Liver (tissue), 9 donors: ENCODE measurements around the gene PLCB3. TPM values are rescaled to one million over a fixed set of nuclear protein-coding genes. Genes with fewer than 3 reads are reported as not detected.

Experiments used
- DNase-seq: peaks from one replicate; pipeline ENCODE4 v3.0.0-alpha.2; 2017; ENCODE audit warnings: low spot score
- H3K27ac ChIP-seq, 2 donors: one replicate each; pipeline ENCODE4 v1.7.0; 2013; ENCODE audit warnings: inconsistent platforms in 2 of 2, low read length in 2 of 2, control low read depth in 1 of 2, low read depth in 1 of 2, mild to moderate bottlenecking in 1 of 2
- H3K27me3 ChIP-seq, 4 donors: one replicate each; pipeline versions ENCODE4 v1.6.1 to v1.7.0; 2013; ENCODE audit warnings: low read length in 3 of 4, inconsistent platforms in 1 of 4, mild to moderate bottlenecking in 1 of 4, moderate library complexity in 1 of 4; ENCODE audit not compliant: control insufficient read depth in 4 of 4, insufficient read depth in 4 of 4
- H3K36me3 ChIP-seq, 4 donors: one replicate each; pipeline versions ENCODE4 v1.6.1 to v1.7.0; 2013; ENCODE audit warnings: low read length in 3 of 4, mild to moderate bottlenecking in 3 of 4, low read depth in 1 of 4, moderate library complexity in 1 of 4; ENCODE audit not compliant: control insufficient read depth in 4 of 4, insufficient read depth in 3 of 4
- H3K4me1 ChIP-seq, 4 donors: one replicate each; pipeline versions ENCODE4 v1.6.1 to v1.7.0; 2013; ENCODE audit warnings: low read length in 3 of 4, mild to moderate bottlenecking in 3 of 4, moderate library complexity in 1 of 4; ENCODE audit not compliant: control insufficient read depth in 4 of 4, insufficient read depth in 4 of 4
- H3K4me3 ChIP-seq, 3 donors: one replicate each; pipeline versions ENCODE4 v1.6.1 to v1.7.0; 2013; ENCODE audit warnings: low read length in 3 of 3, control low read depth in 1 of 3, low read depth in 1 of 3, mild to moderate bottlenecking in 1 of 3
- H3K9ac ChIP-seq, 2 donors: one replicate each; pipeline ENCODE4 v1.7.0; 2013; ENCODE audit warnings: low read length in 2 of 2, mild to moderate bottlenecking in 2 of 2, moderate library complexity in 2 of 2, control low read depth in 1 of 2, low read depth in 1 of 2
- H3K9me3 ChIP-seq, 4 donors: one replicate each; pipeline versions ENCODE4 v1.6.1 to v1.7.0; 2013; ENCODE audit warnings: low read length in 3 of 4; ENCODE audit not compliant: control insufficient read depth in 4 of 4
- EGR1 ChIP-seq, 2 donors: IDR thresholded peaks; 2 replicates each; pipeline ENCODE4 v1.6.1; 2016 to 2018; ENCODE audit warnings: antibody characterized with exemption in 2 of 2, low read depth in 2 of 2
- FOXA1 ChIP-seq: IDR thresholded peaks from 2 replicates; pipeline ENCODE4 v1.6.1; 2016; ENCODE audit warnings: antibody characterized with exemption
- FOXA2 ChIP-seq: IDR thresholded peaks from 2 replicates; pipeline ENCODE4 v1.6.1; 2016; ENCODE audit warnings: antibody characterized with exemption
- HNF4A ChIP-seq, 2 donors: conservative IDR thresholded peaks; 2 replicates each; pipeline ENCODE4 v1.6.1; 2016; ENCODE audit warnings: antibody characterized with exemption in 2 of 2, mild to moderate bottlenecking in 2 of 2
- HNF4G ChIP-seq: IDR thresholded peaks from 2 replicates; pipeline ENCODE4 v1.6.1; 2016; ENCODE audit warnings: antibody characterized with exemption
- JUND ChIP-seq, 2 donors: IDR thresholded peaks; 2 replicates each; pipeline ENCODE4 v1.6.1; 2016; ENCODE audit warnings: antibody characterized with exemption in 2 of 2
- RAD21 ChIP-seq, 2 donors: IDR thresholded peaks; 2 replicates each; pipeline ENCODE4 v1.6.1; 2016; ENCODE audit warnings: antibody characterized with exemption in 2 of 2, mild to moderate bottlenecking in 2 of 2
- RXRA ChIP-seq, 2 donors: IDR thresholded peaks; 2 replicates each; pipeline ENCODE4 v1.6.1; 2017 to 2018; ENCODE audit warnings: antibody characterized with exemption in 2 of 2, mild to moderate bottlenecking in 1 of 2
- SP1 ChIP-seq: IDR thresholded peaks from 2 replicates; pipeline ENCODE4 v1.6.1; 2018; ENCODE audit warnings: antibody characterized with exemption, mild to moderate bottlenecking
- WGBS: extraction: QIAGEN DNeasy Blood & Tissue Kit; methylation state at CpG from one replicate; pipeline ENCODE4 v1.1.7; 2013; 5-methylcytosine and 5-hydroxymethylcytosine counted together
- polyA plus RNA-seq, 2 donors: library from polyadenylated mRNA; stranded (reverse) in 1 of 2; unstranded in 1 of 2; fragments of 200-250 nt in 1 of 2; fragments of >200 nt in 1 of 2; fragmentation: Nextera tagmentation in 1 of 2; extraction: Ambion mirVana in 1 of 2; gene quantifications; one replicate each; pipeline versions ENCODE4 v1.2.1 to v1.2.3, GENCODE V29; 2013 to 2015
- total RNA-seq, 2 donors: library from RNA; depleted of rRNA; stranded (reverse); fragments of >200 nt; gene quantifications; one replicate each; pipeline ENCODE4 v1.2.3, GENCODE V29; 2014
- TF ChIP-seq, protein P1 (sequence below): IDR thresholded peaks from 2 replicates; pipeline ENCODE4 v1.6.1; 2016; ENCODE audit warnings: antibody characterized with exemption
- TF ChIP-seq, protein P2 (sequence below): IDR thresholded peaks from 2 replicates; pipeline ENCODE4 v1.6.1; 2016; ENCODE audit warnings: antibody characterized with exemption, mild to moderate bottlenecking
- TF ChIP-seq, protein P3 (sequence below): fragments of 150-350 bp; IDR thresholded peaks from 2 replicates; pipeline ENCODE4 v1.5.1; 2017; ENCODE audit warnings: improper control_type of control experiment, low read depth, low read length; ENCODE audit not compliant: missing input control
- donor health status: healthy.
- donor health status: healthy.
- donor health status: healthy.
- donor health status: healthy.
- donor health status: healthy.

The PLCB3 gene
- total and polyA plus RNA-seq, 4 donors = 0.79 to 8.5 (median 5.4) TPM

DNA sequence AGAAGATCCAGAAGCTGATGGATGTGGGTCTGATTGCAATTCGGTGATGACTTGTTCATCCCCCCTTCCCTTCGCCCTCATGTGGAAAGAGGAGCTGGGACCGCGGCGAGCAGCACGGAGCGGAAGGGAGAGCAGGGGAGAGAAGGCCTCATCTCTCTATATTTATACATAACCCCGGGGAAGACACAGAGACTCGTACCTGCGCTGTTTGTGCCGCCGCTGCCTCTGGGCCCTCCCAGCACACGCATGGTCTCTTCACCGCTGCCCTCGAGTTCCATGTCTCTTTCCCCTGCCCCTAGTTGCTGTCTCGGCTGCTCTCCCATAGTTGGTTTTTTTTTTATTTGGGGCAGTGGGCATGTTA lies 47.3 kb upstream of the PLCB3 start:
- H3K4me3 ChIP-seq = no peak overlapping the region
- 93% methylated on average over 16 of the region's 16 CpGs for WGBS
- no peak overlapping the region for H3K27ac ChIP-seq
- no peak overlapping the region for H3K9ac ChIP-seq
- DNase-seq = no peak
- no peaks in the 10 kb centered on the region for H3K27me3 ChIP-seq
- H3K36me3 ChIP-seq = peaks cover 18 to 41% (median 31%) of the 10 kb centered on the region in 4 donors
- TF ChIP-seq JUND (IDR thresholded peaks at IDR 0.05) (no peak), FOXA2 (no peak), HNF4G (no peak), EGR1 (IDR thresholded peaks at IDR 0.05; ENCODE audit: low read depth in 2 of 2) (no peak), FOXA1 (no peak), SP1 (no peak)
- TF ChIP-seq, protein P1, sequence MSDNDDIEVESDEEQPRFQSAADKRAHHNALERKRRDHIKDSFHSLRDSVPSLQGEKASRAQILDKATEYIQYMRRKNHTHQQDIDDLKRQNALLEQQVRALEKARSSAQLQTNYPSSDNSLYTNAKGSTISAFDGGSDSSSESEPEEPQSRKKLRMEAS = no peak
- TF ChIP-seq, protein P2, sequence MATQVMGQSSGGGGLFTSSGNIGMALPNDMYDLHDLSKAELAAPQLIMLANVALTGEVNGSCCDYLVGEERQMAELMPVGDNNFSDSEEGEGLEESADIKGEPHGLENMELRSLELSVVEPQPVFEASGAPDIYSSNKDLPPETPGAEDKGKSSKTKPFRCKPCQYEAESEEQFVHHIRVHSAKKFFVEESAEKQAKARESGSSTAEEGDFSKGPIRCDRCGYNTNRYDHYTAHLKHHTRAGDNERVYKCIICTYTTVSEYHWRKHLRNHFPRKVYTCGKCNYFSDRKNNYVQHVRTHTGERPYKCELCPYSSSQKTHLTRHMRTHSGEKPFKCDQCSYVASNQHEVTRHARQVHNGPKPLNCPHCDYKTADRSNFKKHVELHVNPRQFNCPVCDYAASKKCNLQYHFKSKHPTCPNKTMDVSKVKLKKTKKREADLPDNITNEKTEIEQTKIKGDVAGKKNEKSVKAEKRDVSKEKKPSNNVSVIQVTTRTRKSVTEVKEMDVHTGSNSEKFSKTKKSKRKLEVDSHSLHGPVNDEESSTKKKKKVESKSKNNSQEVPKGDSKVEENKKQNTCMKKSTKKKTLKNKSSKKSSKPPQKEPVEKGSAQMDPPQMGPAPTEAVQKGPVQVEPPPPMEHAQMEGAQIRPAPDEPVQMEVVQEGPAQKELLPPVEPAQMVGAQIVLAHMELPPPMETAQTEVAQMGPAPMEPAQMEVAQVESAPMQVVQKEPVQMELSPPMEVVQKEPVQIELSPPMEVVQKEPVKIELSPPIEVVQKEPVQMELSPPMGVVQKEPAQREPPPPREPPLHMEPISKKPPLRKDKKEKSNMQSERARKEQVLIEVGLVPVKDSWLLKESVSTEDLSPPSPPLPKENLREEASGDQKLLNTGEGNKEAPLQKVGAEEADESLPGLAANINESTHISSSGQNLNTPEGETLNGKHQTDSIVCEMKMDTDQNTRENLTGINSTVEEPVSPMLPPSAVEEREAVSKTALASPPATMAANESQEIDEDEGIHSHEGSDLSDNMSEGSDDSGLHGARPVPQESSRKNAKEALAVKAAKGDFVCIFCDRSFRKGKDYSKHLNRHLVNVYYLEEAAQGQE = no peak
- H3K4me1 ChIP-seq = peaks cover 0 to 12% (median 5%) of the 10 kb centered on the region in 4 donors
- H3K9me3 ChIP-seq = no peaks in the 10 kb centered on the region

DNA sequence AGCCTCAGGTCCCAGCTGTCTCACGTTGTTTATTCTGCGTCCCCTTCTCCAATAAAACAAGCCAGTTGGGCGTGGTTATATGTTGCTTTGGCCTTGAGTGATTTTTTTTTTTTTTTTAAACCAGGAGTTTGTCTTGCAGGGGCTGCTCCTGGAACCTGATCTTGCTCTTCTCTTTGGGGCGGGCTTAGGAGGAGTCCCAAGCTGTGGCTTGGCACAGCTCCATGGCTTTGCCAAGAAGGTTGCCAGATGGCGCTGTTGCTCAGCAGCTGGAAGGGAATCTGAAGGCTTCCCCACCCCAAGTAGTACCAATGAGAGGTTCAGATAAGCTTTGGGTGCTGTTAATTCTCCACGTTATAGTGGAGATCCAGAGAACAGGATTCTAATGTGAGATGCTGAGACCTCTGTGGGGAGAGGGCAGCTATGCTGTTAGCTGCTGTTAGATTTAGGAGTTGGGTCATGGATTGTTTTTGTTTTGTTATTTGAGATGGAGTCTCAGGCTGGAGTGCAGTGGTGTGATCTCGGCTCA lies 46.8 kb upstream of the PLCB3 start:
- H3K27me3 ChIP-seq = no peaks in the 10 kb centered on the region
- no peak overlapping the region for H3K9ac ChIP-seq
- peaks cover 0 to 12% (median 5%) of the 10 kb centered on the region in 4 donors for H3K4me1 ChIP-seq
- 55% methylated on average over 7 of the region's 7 CpGs for WGBS
- no peak overlapping the region for H3K27ac ChIP-seq
- H3K4me3 ChIP-seq = no peak overlapping the region
- no peaks in the 10 kb centered on the region for H3K9me3 ChIP-seq
- peaks cover 18 to 41% (median 31%) of the 10 kb centered on the region in 4 donors for H3K36me3 ChIP-seq
- TF ChIP-seq EGR1 (IDR thresholded peaks at IDR 0.05; ENCODE audit: low read depth in 2 of 2) (no peak), SP1 (peak; percentile 5), RAD21 (IDR thresholded peaks at IDR 0.05) (peak; percentile 87)
- TF ChIP-seq, protein P3, sequence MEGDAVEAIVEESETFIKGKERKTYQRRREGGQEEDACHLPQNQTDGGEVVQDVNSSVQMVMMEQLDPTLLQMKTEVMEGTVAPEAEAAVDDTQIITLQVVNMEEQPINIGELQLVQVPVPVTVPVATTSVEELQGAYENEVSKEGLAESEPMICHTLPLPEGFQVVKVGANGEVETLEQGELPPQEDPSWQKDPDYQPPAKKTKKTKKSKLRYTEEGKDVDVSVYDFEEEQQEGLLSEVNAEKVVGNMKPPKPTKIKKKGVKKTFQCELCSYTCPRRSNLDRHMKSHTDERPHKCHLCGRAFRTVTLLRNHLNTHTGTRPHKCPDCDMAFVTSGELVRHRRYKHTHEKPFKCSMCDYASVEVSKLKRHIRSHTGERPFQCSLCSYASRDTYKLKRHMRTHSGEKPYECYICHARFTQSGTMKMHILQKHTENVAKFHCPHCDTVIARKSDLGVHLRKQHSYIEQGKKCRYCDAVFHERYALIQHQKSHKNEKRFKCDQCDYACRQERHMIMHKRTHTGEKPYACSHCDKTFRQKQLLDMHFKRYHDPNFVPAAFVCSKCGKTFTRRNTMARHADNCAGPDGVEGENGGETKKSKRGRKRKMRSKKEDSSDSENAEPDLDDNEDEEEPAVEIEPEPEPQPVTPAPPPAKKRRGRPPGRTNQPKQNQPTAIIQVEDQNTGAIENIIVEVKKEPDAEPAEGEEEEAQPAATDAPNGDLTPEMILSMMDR = peak; percentile 57
- peak; percentile 86 for DNase-seq

DNA sequence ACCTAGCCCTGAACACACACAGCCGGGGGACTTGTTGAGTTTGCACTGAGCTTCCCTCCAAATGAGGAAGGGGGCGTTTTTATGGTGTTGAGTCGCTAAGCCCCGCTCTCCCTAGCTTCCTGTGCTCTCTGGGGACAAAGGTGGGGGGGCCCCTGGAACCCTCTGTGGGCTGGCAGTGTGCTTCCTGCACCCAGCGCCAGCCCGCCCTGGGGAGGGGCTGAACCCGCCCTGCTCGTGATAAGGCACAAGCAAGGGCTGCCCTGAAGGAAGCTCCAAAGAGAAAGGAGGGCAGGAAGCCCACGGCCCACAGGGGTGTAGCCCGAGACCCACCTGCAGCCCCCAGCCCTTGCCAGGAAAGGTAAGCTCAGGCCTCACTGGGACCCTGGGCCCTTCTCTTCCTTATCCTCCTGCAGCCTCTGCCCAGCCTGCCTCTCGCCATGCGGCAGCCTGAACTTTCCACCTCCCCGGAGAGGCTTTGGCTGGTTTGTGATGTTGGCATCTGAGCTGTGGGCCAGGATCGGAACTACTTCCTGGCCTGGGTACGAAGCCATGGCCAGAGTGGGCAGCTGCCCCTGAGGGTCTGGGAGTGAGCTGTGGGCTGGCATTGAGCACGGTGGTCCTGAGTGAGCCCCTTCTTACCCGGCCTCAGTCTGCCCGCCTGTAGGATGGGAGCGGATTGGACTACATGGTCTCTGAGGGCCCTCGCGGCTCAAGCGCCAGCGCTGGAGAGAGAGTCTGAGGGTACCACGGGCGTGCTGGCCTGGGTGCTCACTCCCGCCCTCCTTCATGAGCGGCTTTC lies 44.7 kb upstream of the PLCB3 start, which contains the start of gene FERMT3:
TSS of gene FERMT3 (plus strand) at position 265 of the 799 bp plus-strand sequence. CDS start 644 bp downstream, outside the sequence.
- peak; percentile 77 for DNase-seq
- TF ChIP-seq FOXA1 (no peak), HNF4A (conservative IDR thresholded peaks at IDR 0.05) (no peak), RXRA (IDR thresholded peaks at IDR 0.05) (no peak)
- TF ChIP-seq, protein P1 = peak; percentile 14
- Histone ChIP-seq H3K36me3 (peaks cover 16 to 27% (median 23%) of the 10 kb centered on the region in 4 donors), H3K9me3 (no peaks in the 10 kb centered on the region), H3K4me1 (peaks cover 0 to 12% (median 2%) of the 10 kb centered on the region in 4 donors), H3K27me3 (no peaks in the 10 kb centered on the region), H3K4me3 (peak within 1 kb of the TSS; percentile 28 to 60 (median 38)), H3K27ac (peak within 1 kb of the TSS; percentile 82 to 83), H3K9ac (peak within 1 kb of the TSS; percentile 34 to 54)
- WGBS = 69% methylated on average over 27 of the region's 27 CpGs
